SK-N-SH (cell line): ENCODE results near the gene DNAJA2.

Experiments used
- CTCF ChIP-seq: fragments of 200-600 bp; sonication (generic); IDR thresholded peaks from 2 replicates; pipeline ENCODE4 v1.6.1; 2017; ENCODE audit warnings: antibody characterized with exemption, mild to moderate bottlenecking, moderate library complexity
- ELF1 ChIP-seq: IDR thresholded peaks from 2 replicates; pipeline ENCODE4 v1.4.0; 2012
- EP300 ChIP-seq, 2 experiments: IDR thresholded peaks; 2 replicates each; pipeline versions ENCODE4 v1.4.0 to v1.6.1; 2012; ENCODE audit warnings: borderline replicate concordance in 1 of 2, low read depth in 1 of 2, low read length in 1 of 2
- GABPA ChIP-seq: IDR thresholded peaks from 2 replicates; pipeline ENCODE4 v1.4.0; 2012; ENCODE audit warnings: low read depth, mild to moderate bottlenecking
- GATA2 ChIP-seq: sonication (generic); formaldehyde crosslinking; IDR thresholded peaks from 2 replicates; pipeline ENCODE4 v1.5.0; 2020; ENCODE audit warnings: mild to moderate bottlenecking, missing genetic modification reagents
- MXI1 ChIP-seq: IDR thresholded peaks from 2 replicates; pipeline ENCODE4 v1.6.1; 2012; ENCODE audit warnings: mild to moderate bottlenecking, low read depth, low read length, improper control_type of control experiment
- RAD21 ChIP-seq: IDR thresholded peaks from 2 replicates; pipeline ENCODE4 v1.6.1; 2012; ENCODE audit warnings: mild to moderate bottlenecking, low read length
- SIN3A ChIP-seq: IDR thresholded peaks from 2 replicates; pipeline ENCODE4 v1.6.1; 2012; ENCODE audit warnings: low read depth, mild to moderate bottlenecking, low read length, moderate library complexity, borderline replicate concordance
- TAF1 ChIP-seq: IDR thresholded peaks from 2 replicates; pipeline ENCODE4 v1.6.1; 2012; ENCODE audit warnings: low read depth, mild to moderate bottlenecking, low read length, moderate library complexity, borderline replicate concordance
- TCF12 ChIP-seq: IDR thresholded peaks from 2 replicates; pipeline ENCODE4 v1.4.0; 2012
- USF2 ChIP-seq: fragments of 150-350 bp; IDR thresholded peaks from 2 replicates; pipeline ENCODE4 v1.6.1; 2017; ENCODE audit warnings: antibody characterized with exemption, low read length, low read depth, borderline replicate concordance

GRCh38 chr16:46950009-46950408, 23.5 kb downstream of the DNAJA2 start:
- no peak for TF ChIP-seq CTCF
- no peak for TF ChIP-seq GABPA
- no peak for TF ChIP-seq TAF1
- no peak for TF ChIP-seq USF2
- no peak for TF ChIP-seq MXI1
- TF ChIP-seq ELF1: no peak
- TF ChIP-seq TCF12: no peak
- no peak for TF ChIP-seq GATA2 (CRISPR knock-in tag)
- no peak for TF ChIP-seq RAD21
- TF ChIP-seq SIN3A: no peak
- TF ChIP-seq EP300 (IDR thresholded peaks at IDR 0.05; ENCODE audit: borderline replicate concordance in 1 of 2, low read depth in 1 of 2, low read length in 1 of 2): no peak
